GM18517 (cell line): Measurements from ENCODE around the gene NRXN3.

Experiments
- ATAC-seq: cut with Tn5 transposase; IDR thresholded peaks from one replicate; pipeline ENCODE4 v1.9.1; 2021; ENCODE audit warnings: mild to moderate bottlenecking, moderate library complexity; ENCODE audit not compliant: unreplicated experiment

NRXN3 gene

DNA sequence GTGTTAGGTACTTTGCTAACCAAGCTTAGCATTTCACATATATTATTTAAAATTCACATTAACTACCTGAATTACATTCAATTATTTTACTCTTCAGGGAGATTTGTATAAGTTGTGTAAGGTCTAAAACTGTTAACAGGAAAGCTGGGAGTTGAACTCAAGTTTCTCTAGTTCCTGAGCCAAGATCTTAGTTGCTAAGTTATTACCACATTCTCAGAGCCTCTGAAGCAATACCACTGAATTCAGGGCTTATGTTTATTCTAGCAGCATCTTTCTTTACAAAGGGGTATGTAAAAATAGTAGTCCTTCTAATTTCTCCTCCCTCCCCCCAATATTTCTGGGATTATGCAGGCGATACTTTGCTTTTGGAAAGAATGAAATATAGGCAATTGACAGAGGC is 1254.3 kb downstream of the NRXN3 start:
- ATAC-seq, result no peak

DNA sequence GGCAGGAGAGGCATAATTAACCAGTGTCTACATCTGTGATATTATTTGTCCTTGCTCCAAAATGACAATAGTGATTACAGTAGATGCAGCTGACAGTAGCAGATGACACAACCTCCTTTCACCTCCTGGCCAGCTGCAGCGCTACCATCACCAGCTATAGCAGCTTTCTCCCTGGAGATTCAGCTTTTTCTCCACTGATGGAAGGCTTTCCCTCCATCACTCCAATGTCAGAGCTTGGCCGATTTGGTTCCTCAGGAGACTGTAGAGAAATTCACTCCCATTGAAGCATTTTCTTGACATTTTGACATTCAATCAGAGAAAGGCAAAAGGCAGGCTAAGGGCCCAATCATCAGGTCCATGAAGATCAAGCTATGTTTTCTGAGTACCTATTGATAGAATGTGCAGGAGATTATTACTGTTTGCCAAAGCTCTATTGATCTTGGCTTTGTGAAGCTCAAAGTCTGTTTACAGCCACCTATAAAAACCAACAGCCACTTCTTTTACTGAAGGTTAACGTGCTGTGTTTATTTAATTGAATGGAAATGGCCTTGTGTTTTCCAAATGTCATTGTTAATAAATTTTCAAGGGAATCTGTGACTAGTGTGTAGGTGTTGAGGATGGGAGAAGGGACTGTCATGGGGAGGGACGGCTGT is 1256.1 kb downstream of the NRXN3 start:
- ATAC-seq, result no peak

DNA sequence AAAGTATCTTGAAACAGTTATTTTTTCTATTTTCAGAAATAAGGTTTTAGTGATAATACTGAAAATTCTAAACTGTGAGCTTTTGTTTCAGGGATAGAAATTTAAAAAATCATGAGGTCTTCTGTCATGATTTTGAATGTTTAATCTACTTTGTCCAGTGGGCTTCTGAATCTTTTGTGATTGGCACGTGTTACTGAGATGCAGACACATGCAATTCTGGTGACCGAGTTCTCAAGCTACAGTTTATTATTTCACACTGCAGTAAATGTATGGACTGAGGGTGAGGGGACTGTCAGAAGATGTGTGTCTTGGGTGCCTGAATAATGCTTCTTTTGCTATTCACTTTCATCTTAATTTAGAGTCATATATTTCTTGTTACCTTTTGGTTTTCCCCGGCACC is 1262.5 kb downstream of the NRXN3 start:
- ATAC-seq, result no peak

DNA sequence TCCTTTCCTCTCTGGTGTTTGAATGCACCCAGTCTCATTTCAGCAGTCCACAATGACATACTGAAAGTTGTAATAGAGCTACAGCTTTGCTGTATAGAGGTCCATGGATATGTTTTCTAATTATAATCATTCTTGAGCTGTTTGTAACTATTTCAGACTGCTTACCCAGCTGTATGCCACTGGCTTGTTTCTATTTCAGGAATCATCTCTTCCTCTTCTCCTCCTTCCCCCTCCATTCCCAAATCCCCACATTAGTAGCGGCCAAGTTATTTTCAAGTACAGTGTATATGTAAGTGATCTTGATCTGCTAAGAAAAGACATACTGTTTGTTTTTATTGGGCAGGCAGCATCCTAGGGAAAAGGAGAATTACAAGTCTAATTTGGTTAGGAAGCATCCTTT is 1266.2 kb downstream of the NRXN3 start:
- no peak for ATAC-seq

DNA sequence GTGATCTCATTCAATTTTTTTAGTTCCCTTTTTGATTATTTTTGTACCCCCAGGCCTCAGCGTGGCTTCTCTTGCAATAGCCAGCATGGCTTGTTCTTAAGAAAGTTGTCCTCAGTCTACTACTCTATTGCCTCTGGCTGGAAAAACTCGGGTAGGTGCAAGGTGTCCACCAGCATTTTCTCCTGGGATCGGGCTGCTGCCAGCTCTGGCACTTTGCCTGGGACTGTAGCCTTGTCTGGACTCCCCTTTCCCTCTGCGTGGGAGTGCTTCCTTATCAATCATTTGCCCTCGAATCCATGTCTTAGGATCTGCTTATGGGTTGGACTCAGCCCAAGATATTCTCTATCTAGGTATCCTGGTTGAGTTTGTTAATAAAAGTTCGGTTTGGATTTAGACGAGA is 1267.8 kb downstream of the NRXN3 start:
- no peak for ATAC-seq

DNA sequence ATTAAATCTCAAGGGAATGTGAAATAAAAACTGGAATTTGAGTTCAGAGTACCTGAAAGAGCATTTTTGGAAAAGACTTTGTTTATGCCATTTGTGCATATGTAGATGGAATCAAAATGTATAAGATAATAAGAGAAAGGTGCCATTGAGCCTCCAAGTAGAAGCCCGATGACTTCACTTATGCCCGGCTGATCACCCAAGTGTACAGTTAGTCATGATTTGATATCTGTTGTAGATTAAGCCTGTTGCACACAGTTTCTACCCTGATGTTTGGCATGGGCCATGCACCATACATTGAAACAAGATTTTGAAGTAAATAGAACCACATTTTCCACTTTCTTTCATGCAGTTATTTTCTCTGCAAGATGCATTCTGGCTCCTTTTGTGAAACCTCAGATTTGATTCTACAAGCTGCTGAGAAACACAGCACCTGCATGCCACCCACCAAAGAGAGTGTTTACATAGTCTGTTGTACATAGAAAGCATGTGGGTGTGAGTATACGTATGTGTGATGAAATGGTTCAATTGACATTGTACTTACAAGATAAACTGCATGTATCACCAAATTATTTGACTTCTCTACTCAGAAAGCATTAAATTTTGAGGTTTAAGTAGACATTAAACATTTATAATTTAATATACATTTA is 1268.6 kb downstream of the NRXN3 start:
- ATAC-seq, result no peak

DNA sequence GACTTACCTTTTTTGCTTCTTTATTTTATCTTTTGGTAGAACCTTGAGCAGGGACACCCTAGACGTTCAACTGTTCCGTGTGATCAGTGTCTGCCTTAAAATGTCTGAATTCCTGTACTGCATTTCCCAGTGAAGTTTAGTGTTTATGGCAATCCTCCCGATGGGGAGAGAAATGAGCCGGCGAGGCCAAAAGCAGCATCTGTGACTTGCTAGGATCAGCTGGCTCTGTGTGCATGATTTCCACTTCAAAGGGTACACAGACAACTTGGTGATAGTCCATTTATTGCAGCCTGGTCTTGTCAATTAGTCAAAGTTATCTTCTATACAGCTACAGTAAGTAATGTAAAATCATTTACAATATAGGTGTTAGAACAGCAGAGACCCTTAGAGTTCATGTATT is 1272.6 kb downstream of the NRXN3 start:
- no peak for ATAC-seq

DNA sequence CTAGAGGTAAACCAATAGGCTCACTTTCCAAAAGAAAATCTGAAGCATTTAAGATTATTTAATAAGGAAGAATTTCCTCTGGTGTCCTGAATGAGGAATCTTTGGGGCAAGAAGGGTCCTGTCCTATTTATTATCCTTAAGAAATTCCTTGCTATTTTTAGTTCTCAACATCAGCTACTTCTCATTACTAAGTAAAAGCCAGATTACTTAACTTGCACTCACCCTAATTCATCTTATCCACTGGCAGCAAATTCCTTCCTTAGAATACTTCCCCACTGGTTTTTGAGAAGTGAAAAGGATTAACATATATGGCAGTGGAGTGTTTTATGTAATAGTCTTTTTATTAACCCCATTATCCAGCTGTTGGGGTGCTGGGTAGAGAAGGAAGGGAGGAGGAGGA is 1273.4 kb downstream of the NRXN3 start:
- ATAC-seq, result no peak

DNA sequence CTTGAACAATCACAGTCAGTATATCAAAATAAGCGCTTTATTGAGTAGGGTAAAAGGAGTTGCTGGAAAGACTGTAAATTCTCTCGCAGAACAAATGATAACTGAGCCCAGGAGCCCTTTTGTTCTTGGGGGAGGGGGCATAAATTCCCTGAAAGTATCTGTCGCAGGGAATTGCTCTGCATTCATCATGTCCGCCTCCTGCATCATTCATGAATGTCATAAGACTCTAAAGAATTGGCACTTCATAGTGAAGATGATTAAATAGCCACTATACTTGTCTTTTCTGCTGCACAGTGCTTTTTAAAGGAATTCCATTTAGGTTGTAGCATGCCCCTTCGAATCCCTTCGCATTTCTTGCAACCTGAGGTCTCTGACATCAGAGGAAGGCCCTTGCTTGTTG is 1278.8 kb downstream of the NRXN3 start:
- ATAC-seq, result no peak

DNA sequence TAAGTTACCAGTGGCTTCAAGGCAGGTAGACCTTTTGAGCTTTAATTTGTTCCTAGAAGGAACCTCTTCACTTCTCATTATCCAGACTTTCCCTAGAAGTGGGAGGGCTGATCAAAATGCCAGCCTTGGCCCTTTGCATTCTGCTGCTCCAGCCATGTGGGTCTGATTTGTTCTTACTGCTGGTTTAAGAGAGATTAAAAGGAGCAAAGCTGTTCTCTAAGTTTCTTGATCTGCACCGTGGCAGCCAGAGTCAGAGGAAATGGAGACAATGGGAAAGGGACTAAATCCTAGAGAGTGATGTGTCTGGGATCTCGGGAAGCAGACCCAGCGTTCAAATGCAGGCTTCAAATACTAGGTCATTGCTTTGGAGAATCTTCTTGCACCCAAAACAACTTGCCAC is 1281.4 kb downstream of the NRXN3 start:
- no peak for ATAC-seq

DNA sequence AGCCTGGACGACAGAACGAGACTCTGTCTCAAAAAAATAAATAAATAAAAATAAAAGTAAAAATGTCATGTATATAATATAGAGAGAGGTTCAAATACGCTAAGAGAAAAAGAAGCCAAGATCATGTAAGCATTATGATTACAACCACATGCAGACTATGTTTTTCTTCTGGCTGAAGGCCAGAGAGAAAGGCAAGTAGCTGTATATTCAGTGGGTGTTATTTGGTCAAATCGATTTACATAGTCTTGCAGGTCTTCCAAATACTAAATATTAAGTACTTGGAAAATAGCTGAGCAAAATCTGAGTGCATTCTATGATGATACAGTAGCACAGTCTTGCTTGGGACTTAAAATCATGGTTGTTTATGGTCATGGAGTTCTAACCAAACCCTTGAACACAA is 1283.1 kb downstream of the NRXN3 start:
- no peak for ATAC-seq

DNA sequence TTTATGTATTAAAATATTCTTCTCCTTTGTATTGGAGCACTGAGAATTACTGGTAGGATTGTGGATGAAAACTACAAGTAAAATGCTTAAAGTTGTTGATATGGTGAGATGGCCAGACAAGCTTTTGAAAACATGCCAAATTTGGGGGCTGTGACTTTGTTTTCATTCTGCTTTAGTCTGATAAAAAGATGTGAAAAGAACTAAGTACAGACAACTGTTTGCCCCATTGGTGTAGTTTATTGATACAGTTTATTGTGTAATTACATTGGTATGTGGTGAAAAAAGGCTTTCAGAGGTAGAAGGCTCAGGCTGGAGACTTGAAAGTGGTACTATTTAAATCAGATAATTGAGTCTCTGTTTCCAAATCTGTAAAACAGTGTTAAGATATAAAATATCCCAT is 1294.3 kb downstream of the NRXN3 start:
- ATAC-seq, result no peak

DNA sequence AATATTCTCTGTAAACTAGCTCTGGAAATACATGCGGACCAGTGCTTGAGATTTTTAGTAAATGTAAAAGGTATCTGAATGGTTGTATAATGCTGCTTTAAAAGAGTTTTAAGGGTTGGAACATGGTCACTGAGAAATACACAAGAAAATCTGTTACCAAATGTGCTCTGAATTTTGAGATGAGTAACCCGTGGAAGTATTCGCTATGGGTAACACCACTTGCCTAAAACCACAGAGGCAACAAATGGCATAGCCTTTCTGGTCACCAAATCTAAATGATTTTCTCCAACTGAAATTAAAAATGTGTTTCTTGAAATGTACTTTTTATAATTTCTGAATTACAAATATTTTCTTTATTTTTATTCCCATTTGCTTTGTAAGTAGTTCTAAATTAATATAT is 1295.5 kb downstream of the NRXN3 start:
- ATAC-seq, result no peak

DNA sequence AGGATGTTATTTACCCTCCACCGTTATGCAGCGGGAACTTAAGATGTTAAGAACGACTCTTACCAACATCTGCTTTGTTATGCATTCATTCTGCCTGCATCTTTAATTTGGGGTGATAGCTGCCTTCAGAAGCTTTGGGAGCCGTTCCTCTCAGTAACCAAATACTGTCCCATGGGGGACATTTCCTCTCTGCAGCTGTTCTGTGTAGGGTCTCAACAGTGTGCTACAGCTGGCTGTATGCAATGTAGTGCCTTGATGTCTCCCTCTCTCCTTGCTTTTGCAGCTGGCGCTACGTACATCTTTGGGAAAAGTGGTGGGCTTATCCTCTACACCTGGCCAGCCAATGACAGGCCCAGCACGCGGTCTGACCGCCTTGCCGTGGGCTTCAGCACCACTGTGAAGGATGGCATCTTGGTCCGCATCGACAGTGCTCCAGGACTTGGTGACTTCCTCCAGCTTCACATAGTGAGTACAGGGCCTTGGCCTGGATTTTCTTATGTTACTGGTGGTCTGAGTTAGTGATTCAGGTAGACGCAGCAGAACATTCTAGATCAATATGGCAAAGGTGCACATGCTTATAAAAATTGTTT is 1296.9 kb downstream of the NRXN3 start:
- ATAC-seq, result no peak

DNA sequence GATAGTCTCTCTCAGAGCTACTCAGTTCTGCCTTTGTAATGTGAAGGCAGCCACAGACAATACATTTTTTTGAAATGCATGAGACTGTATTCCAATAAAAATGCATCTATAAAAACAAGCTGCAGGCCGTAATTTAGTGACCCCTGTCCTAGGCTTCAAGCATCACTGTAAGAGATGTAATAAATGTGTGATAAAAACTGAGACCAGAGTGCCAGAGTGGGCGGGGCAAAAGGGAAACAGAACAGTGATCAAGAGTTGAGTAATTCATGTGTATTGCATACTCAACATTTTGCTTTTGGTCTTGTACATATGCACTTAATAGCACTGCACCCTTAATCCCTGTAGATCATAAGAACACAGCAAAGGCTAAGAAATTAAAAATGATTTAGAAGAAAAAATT is 1297.7 kb downstream of the NRXN3 start:
- no peak for ATAC-seq

DNA sequence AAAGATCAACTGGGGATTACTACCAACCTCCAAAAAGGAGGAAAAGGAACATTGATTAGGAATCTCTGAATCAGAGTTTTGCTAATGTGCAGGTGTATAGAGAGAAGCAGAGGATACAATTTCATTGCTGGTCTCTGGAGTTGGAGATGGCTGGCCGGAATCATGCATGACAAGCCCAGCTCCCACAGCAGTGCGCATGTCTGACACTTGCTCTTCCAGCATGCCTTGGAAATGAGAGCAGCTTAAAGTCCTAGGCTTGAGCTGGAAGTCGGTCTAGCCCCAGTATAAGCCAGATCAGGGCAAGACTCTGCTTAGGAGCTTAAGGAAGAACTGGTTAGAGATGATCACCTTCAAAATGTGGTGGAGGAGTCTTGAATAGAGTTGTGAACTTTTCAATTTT is 1298.3 kb downstream of the NRXN3 start:
- ATAC-seq, result no peak

DNA sequence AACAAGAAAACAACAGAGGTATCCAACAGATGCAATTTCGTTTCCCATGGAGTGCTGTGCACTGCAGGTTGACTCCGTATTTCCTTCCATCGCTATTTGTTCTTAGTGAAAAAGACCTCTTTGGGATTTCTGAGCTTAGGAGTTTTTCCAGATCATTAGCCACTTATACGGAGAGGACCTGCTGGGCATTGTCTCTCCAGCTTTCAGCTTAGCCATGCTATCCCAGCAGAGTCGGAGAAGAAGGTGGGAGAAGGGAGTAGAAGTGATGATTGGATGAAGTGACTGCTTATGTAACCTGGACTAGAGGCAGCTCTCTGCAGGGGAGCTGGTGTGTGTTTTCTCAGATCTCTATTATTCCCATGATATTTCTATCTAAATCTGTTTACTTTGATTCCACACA is 1303.5 kb downstream of the NRXN3 start:
- no peak for ATAC-seq

DNA sequence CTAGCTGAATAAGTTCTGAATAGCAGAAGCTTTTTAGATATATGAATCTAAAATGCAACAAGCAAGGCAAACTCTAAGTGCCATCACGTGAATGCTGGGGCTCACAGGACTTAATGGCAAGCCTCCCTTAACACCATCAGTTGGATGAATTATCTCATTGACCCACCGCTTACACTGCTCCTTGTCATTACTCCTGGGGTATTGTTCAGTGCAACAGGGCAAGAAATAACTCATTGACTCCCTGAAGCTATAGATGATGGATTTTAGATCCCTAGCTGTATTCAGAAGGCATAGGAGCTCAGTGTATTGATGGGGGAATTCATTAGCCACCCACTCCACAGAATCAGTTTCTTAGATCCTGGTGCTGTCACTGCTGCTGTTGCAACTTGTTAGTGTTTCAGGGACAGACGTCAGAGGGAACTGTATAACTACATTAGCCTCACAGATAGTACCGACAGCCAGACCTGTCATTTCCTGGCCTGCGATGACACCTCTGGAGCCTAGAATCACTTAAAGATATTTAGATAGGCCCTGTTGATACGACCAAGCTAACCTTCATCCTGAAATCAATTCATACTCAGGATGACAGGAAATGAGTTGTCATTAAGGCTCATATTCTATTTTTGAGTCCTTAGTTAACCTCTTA is 1305.8 kb downstream of the NRXN3 start:
- ATAC-seq, result no peak

DNA sequence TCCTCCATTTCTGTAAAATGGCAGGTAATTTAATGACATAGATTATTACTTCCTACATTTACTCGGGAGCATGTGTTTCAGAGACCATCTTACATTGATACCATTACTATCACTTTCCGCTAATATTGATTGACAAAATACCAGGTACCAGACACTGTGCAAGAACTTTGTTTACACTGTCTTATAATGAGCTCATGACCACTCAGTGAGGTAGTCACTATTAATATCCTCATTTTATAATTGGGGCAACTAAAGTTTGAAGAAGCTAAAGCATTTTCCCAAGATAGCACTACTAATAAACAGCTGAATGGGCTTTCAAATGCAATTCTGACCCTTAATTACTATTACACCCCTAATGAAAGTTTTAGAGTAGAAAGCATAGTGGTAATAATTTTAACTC is 1306.4 kb downstream of the NRXN3 start:
- ATAC-seq, result no peak

DNA sequence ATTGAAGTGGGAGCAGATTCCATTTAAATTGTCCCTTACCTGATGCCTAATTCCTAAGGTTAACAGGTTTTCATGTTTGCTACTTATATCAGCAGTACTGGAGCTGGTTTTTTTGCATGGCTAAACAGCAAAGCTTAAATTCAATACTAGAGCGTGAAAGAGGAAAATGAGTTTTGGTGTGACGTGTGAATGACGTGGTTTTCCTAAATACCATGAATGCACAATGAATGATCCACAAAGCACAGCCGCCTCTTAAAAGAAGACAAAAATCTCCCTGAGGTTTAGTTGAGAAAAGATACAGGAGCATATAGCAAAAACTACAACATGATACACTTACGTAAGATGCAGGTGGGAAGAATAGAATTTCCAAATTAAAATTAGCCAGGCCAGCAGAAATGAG is 1310.0 kb downstream of the NRXN3 start:
- ATAC-seq, result no peak

DNA sequence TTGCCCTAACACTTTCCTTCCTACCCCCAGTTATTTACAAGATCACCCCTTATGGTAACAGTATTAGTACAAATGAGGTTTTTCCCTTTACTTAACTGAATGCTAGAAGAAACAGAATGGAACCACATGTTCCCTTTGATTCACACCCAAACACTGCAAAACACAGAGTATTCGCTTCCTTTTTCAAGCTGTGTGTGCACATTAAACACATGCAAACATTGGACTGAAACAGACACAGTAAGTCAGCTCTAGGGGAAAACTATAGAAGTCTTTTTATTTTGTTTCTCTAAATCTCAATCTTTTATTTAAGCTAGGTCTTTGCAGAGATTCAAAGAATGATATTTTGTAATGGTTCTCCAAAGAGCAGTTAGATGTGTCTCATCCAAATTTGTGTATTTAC is 1312.7 kb downstream of the NRXN3 start:
- ATAC-seq, result no peak
